Heart left ventricle (tissue), 13 donors: Measurements from ENCODE around the gene TUBB8B.
"Not testable (repeated sequence)": the region's sequence is repeated elsewhere in the genome, so short reads cannot be mapped to it uniquely, and the experiment has no call there.

Experiments used
- POLR2A ChIP-seq, 2 donors: fragments of 450-650 bp; IDR thresholded peaks; one replicate each; pipeline ENCODE4 v1.6.1; 2017; ENCODE audit warnings: antibody characterized with exemption in 2 of 2, mild to moderate bottlenecking in 2 of 2, moderate library complexity in 2 of 2
- TF ChIP-seq, protein P1 (sequence below), 12 donors: fragments of 200-600 bp; sonication (generic) in 4 of 12; IDR thresholded peaks; one replicate each; pipeline versions ENCODE4 v1.5.0 to v1.8.0; 2018 to 2022; ENCODE audit warnings: antibody characterized with exemption in 12 of 12, mild to moderate bottlenecking in 5 of 12
- donor health status: ischemic (EF 13 %, LVEDD 7.1; RV severe dilation, severe dysfunction).
- donor health status: DM: no; HTN: yes; CAD: no.
- donor health status: DM: no; HTN: no; CAD: no.
- donor health status: ischemic (EF 25% LVEDD 6.9; RV normal size, moderate dysfunction).
- donor health status: ischemic (EF 25% LVEDD 5.7; RV mildly dilated, moderate dysfunction).
- donor health status: ischemic (EF 35%, LVEDD 5.7; RV mildly dilated, moderate dysfunction).
- donor health status: nonischemic (EF 11% LVEDD 7.7; RV severe dilation, severe dysfunction).
- donor health status: DM: yes; HTN: yes; CAD: no.
- donor health status: PGD.
- donor health status: ischemic (EF 29% LVEDD 5.4; RV normal size, mild dysfunction).
- donor health status: nonischemic (EF 23%, LVEDD 6.1; RV moderate dilation, normal function).

DNA sequence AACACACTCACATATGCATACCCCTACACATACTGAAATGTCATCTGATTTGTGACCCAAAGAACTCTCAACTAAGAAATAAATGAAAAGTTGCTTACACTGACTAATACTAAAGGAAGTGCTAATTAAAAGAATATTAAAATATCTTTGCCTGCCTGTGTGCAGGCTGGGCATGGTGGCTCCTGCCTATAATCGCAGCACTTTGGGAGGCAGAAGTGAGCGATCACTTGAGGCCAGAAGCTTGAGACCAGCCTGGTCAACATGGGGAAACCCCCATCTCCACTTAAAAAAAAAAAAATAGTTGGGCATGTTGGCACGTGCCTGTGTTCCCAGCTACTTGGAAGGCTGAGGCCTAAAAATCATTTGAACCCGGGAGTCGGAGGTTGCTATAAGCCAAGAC is 14.9 kb upstream of the TUBB8B start:
- TF ChIP-seq, protein P1, sequence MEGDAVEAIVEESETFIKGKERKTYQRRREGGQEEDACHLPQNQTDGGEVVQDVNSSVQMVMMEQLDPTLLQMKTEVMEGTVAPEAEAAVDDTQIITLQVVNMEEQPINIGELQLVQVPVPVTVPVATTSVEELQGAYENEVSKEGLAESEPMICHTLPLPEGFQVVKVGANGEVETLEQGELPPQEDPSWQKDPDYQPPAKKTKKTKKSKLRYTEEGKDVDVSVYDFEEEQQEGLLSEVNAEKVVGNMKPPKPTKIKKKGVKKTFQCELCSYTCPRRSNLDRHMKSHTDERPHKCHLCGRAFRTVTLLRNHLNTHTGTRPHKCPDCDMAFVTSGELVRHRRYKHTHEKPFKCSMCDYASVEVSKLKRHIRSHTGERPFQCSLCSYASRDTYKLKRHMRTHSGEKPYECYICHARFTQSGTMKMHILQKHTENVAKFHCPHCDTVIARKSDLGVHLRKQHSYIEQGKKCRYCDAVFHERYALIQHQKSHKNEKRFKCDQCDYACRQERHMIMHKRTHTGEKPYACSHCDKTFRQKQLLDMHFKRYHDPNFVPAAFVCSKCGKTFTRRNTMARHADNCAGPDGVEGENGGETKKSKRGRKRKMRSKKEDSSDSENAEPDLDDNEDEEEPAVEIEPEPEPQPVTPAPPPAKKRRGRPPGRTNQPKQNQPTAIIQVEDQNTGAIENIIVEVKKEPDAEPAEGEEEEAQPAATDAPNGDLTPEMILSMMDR (IDR thresholded peaks at IDR 0.05) = not testable (repeated sequence)
- not testable (repeated sequence) for TF ChIP-seq POLR2A (IDR thresholded peaks at IDR 0.05)
